Suppressor macrophage (primary cell): Measurements from ENCODE around the gene CUX1.
A peak's percentile ranks its signal among the peaks of the same experiment; 100 is the strongest.

ENCODE experiments used
- DNase-seq, 4 experiments: peaks; one replicate each; pipeline ENCODE4 v3.0.0-alpha.2; 2020 to 2022

The CUX1 gene

GRCh38 chr7:102075553-102076135, 258.2 kb downstream of the CUX1 start:
- no peak for DNase-seq

GRCh38 chr7:102077081-102077480, 259.7 kb downstream of the CUX1 start:
- no peak for DNase-seq

GRCh38 chr7:102079140-102080018, 262.0 kb downstream of the CUX1 start:
- peak; percentile 49 to 65 (median 60) for DNase-seq

- no peak for DNase-seq
Observed at GRCh38 chr7:102080019-102080433, 262.6 kb downstream of the CUX1 start.

GRCh38 chr7:102080434-102081243, 263.2 kb downstream of the CUX1 start:
- no peak for DNase-seq

GRCh38 chr7:102081244-102081627, 263.8 kb downstream of the CUX1 start:
- no peak for DNase-seq

GRCh38 chr7:102082693-102083368, 265.4 kb downstream of the CUX1 start:
- DNase-seq, result no peak

GRCh38 chr7:102085218-102085772, 267.9 kb downstream of the CUX1 start:
- peak; percentile 23 to 59 (median 30) for DNase-seq

GRCh38 chr7:102089175-102090098, 272.0 kb downstream of the CUX1 start:
- peak in 3 of 4 experiments; percentile 22 to 40 (median 25) for DNase-seq

- DNase-seq, result peak in 2 of 4 experiments; percentile 14 to 20
Observed at GRCh38 chr7:102093599-102094315, 276.3 kb downstream of the CUX1 start.

GRCh38 chr7:102094316-102094650, 276.9 kb downstream of the CUX1 start:
- no peak for DNase-seq

GRCh38 chr7:102095321-102096011, 278.0 kb downstream of the CUX1 start:
- DNase-seq, result no peak

- DNase-seq, result no peak
Observed at GRCh38 chr7:102096012-102096332, 278.5 kb downstream of the CUX1 start.

- DNase-seq, result no peak
Observed at GRCh38 chr7:102096706-102097427, 279.4 kb downstream of the CUX1 start.

- DNase-seq, result no peak
Observed at GRCh38 chr7:102097601-102098161, 280.3 kb downstream of the CUX1 start.

GRCh38 chr7:102098986-102099385, 281.6 kb downstream of the CUX1 start:
- DNase-seq, result no peak

- DNase-seq, result no peak
Observed at GRCh38 chr7:102099474-102099873, 282.0 kb downstream of the CUX1 start.

GRCh38 chr7:102101111-102101551, 283.7 kb downstream of the CUX1 start:
- DNase-seq, result no peak

GRCh38 chr7:102101926-102102325, 284.5 kb downstream of the CUX1 start:
- no peak for DNase-seq
